ENCODE results near the gene MAX. TPM values are rescaled to one million over a fixed set of nuclear protein-coding genes. Genes with fewer than 3 reads are reported as not detected.

The MAX gene
- total RNA-seq, 1 experiment from 2014 or later = 72.9 TPM

GRCh38 chr14:65044596-65044959, 57.7 kb downstream of the MAX start:
- Histone ChIP-seq H2BK120ac (ENCODE audit: low read depth, low read length, poor library complexity, severe bottlenecking) (no peak overlapping the region), H3K9me3 (ENCODE audit: control insufficient read depth, low read depth, low read length) (no peaks in the 10 kb centered on the region), H3K9ac (ENCODE audit: extremely low read depth, insufficient read length, low read length) (no peak overlapping the region), H3K23me2 (ENCODE audit: insufficient read length, low read depth, low read length, poor library complexity, severe bottlenecking) (no peaks in the 10 kb centered on the region), H3K56ac (ENCODE audit: insufficient read length, low read depth, low read length) (no peak overlapping the region), H2BK15ac (ENCODE audit: low read depth, low read length) (no peak overlapping the region), H3K14ac (ENCODE audit: insufficient read depth, low read length) (no peak overlapping the region), H4K5ac (ENCODE audit: insufficient read length, low read depth, low read length) (no peak overlapping the region), H3K27me3 (ENCODE audit: insufficient read depth, low read length) (no peaks in the 10 kb centered on the region), H4K91ac (ENCODE audit: insufficient read length, low read depth, low read length) (no peak overlapping the region), H3K4me2 (ENCODE audit: insufficient read depth, insufficient read length, low read length) (no peak overlapping the region), H4K20me1 (ENCODE audit: control insufficient read depth, insufficient read depth, insufficient read length) (no peaks in the 10 kb centered on the region), H2BK20ac (ENCODE audit: low read depth, low read length, poor library complexity, severe bottlenecking) (no peak overlapping the region), H3K23ac (ENCODE audit: insufficient read length, low read depth, low read length) (no peak overlapping the region), H3T11ph (ENCODE audit: low read length) (no peak overlapping the region), H3K79me2 (ENCODE audit: insufficient read depth, low read length) (no peaks in the 10 kb centered on the region), H2BK5ac (ENCODE audit: insufficient read length, low read length) (no peak overlapping the region), H2AFZ (ENCODE audit: low read length) (no peak overlapping the region), H3K27ac (ENCODE audit: insufficient read length, low read depth, low read length) (no peak overlapping the region), H2BK12ac (ENCODE audit: insufficient read length, low read depth, low read length) (no peak overlapping the region), H4K8ac (replicated peaks; ENCODE audit: insufficient read length, low read depth, low read length) (no peak overlapping the region), H3K4ac (ENCODE audit: low read depth, low read length) (no peak overlapping the region), H3K79me1 (ENCODE audit: insufficient read depth, low read depth, low read length, poor library complexity, severe bottlenecking) (no peaks in the 10 kb centered on the region), H2AK5ac (ENCODE audit: insufficient read length, low read length) (no peak overlapping the region), H3K4me1 (ENCODE audit: insufficient read depth, low read length) (no peaks in the 10 kb centered on the region), H3K18ac (ENCODE audit: insufficient read length, low read depth, low read length) (no peak overlapping the region)
- no CpG with 5 or more reads among the region's 9 CpGs for WGBS (ENCODE audit: extremely low coverage, insufficient read length, low lambda C conversion rate)
- TF ChIP-seq, protein P1, sequence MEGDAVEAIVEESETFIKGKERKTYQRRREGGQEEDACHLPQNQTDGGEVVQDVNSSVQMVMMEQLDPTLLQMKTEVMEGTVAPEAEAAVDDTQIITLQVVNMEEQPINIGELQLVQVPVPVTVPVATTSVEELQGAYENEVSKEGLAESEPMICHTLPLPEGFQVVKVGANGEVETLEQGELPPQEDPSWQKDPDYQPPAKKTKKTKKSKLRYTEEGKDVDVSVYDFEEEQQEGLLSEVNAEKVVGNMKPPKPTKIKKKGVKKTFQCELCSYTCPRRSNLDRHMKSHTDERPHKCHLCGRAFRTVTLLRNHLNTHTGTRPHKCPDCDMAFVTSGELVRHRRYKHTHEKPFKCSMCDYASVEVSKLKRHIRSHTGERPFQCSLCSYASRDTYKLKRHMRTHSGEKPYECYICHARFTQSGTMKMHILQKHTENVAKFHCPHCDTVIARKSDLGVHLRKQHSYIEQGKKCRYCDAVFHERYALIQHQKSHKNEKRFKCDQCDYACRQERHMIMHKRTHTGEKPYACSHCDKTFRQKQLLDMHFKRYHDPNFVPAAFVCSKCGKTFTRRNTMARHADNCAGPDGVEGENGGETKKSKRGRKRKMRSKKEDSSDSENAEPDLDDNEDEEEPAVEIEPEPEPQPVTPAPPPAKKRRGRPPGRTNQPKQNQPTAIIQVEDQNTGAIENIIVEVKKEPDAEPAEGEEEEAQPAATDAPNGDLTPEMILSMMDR (conservative IDR thresholded peaks at IDR 0.05) = no peak
- H3K4me3 Mint-ChIP-seq = no peak overlapping the region
- peaks cover 7 to 8% of the 10 kb centered on the region in 2 experiments for H3K4me1 Mint-ChIP-seq
- H3K9me3 Mint-ChIP-seq = no peaks in the 10 kb centered on the region
- no peak for DNase-seq
- peaks cover 5 to 40% (median 35%) of the 10 kb centered on the region in 3 experiments; a peak in 6 of 7 replicates for H3K36me3 Mint-ChIP-seq (ENCODE audit: insufficient read depth in 1 of 3, low read depth in 3 of 3)
- H3K27ac Mint-ChIP-seq = peak overlapping the region in 2 of 3 experiments; percentile 42 to 53; a peak in 2 of 7 replicates
- no peaks in the 10 kb centered on the region for H3K27me3 Mint-ChIP-seq (ENCODE audit: low read depth)
